ENCODE results near the gene TFDP1. TPM values are rescaled to one million over a fixed set of nuclear protein-coding genes. Genes with fewer than 3 reads are reported as not detected.

The TFDP1 gene, protein sequence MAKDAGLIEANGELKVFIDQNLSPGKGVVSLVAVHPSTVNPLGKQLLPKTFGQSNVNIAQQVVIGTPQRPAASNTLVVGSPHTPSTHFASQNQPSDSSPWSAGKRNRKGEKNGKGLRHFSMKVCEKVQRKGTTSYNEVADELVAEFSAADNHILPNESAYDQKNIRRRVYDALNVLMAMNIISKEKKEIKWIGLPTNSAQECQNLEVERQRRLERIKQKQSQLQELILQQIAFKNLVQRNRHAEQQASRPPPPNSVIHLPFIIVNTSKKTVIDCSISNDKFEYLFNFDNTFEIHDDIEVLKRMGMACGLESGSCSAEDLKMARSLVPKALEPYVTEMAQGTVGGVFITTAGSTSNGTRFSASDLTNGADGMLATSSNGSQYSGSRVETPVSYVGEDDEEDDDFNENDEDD
- total RNA-seq (2022; extraction: Qiagen RNA extraction) = 88.7 to 105 TPM (median 101 TPM) in 5 replicates

DNA sequence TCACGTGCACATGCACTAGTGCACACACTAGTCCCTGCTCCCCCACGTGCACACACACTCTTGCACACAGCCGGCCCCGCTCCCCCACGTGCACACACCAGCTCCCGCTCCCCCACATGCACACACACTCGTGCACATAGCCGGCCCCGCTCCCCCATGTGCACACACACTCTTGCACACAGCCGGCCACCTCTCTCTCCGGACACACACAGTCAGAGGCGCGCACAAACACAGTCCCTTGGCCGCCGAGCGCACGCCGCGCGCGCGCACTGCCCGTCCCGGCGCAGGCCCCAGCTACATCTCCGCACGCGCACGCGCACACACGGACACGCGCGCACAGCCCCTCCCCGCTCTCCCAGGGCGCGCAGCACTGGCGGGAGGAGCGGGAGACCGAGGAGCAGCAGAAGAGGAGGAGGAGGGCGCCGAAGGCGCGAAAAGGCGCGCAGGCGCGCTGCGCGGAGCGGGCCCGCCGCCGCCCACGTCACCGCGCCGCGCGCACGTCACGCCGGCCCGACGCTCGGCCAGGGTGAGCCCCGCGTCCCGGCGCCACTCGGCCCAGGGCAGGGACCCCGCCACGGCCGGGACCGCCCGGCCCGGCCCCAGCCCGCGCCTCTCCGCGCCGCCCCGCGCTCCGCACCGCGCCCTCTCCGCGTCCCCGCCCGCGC, at the start of gene TFDP1:
Gene TFDP1, plus strand, starts transcription at position 549 of the 665 bp plus-strand sequence. CDS start 1,085 bp downstream, outside the sequence.

DNA sequence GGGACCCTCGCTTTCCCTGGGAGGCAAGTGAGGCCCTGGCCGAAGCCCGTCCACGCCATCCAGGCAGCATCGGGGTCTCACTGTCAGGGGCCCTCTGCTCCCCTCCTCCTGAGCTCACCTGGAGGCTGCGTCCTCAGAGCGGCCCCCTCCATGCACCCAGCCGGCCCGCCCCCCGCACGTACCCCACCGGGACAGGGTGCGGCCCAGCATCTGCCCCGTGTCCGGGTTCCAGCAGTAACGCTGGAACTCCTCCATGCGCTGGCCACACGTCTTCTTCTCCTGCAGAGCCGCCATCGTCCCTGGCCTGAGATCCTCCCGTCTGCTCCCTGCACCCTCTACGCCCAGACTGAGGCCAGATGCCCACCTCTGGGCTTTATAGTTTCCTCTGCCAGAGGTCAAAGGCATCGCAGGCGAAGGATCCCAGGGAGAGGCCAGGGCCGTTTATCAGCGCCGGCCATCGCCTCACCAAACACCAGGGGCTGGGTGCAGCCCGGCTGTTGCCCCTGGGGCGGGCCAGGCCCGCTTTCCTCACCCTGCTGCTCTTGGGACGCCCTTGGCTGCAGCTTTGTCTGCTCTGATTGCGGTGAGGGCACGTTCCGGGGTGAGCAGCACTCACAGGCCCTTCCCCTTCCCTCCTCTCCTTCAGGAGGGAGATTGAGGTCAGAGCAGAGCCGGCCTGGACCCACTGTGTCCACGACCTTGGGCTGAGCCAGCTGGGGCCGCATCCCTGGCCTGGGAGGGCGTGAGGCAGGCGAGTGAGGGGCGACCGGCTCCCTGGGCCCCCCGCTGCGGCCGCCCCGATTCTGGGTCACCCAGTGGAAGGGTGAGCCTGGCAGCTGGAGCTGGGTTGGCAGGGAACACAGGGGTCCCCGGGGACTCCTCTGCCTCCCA, 73.5 kb downstream of the TFDP1 start, which contains the start of gene ATP4B:
Gene ATP4B, minus strand, starts transcription at position 348 of the 891 bp plus-strand sequence. Its CDS starts 54 bp downstream, at position 294.

DNA sequence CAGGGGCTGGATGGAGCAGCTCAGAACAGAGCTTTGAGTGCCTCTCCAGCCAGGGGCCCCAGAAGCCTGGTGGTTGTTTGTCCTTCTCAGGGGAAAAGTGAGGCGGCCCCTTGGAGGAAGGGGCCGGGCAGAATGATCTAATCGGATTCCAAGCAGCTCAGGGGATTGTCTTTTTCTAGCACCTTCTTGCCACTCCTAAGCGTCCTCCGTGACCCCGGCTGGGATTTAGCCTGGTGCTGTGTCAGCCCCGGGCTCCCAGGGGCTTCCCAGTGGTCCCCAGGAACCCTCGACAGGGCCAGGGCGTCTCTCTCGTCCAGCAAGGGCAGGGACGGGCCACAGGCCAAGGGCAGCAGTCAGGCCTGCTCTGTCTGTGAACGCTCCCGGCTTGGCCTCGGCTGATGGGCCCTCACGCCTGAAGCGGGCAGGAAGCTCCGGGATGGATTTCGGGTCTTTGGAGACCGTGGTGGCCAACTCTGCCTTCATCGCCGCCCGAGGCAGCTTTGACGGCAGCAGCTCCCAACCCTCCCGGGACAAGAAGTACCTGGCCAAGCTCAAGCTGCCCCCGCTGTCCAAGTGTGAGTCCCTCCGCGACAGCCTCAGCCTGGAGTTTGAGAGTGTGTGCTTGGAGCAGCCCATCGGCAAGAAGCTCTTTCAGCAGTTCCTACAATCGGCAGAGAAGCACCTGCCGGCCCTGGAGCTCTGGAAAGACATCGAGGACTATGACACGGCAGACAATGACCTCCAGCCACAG, 82.6 kb downstream of the TFDP1 start, which contains the start of gene GRK1:
Gene GRK1, plus strand, starts transcription at position 269 of the 751 bp plus-strand sequence. Its CDS starts 168 bp downstream, at position 437.

Other genes starting within 250 kb of the TFDP1 start
- gene GRTP1, start 220.6 kb upstream of the TFDP1 start, total RNA-seq (2022; extraction: Qiagen RNA extraction) = 1.9 to 2.2 TPM (median 2.0 TPM) in 5 replicates
- 14.8 to 17.4 TPM (median 16.5 TPM) in 5 replicates for gene ADPRHL1, start 131.3 kb upstream of the TFDP1 start, total RNA-seq (2022; extraction: Qiagen RNA extraction)
- gene DCUN1D2, start 94.0 kb upstream of the TFDP1 start, total RNA-seq (2022; extraction: Qiagen RNA extraction) = 7.2 to 10.7 TPM (median 10.4 TPM) in 5 replicates
- not detected in 5 replicates for gene ATP4B, start 73.4 kb downstream of the TFDP1 start, total RNA-seq (2022; extraction: Qiagen RNA extraction)
- gene GRK1, start 82.5 kb downstream of the TFDP1 start, total RNA-seq (2022; extraction: Qiagen RNA extraction) = 0.03 TPM in 1 of 5 replicates, not detected in the others
- 0.87 to 1.3 TPM (median 0.93 TPM) in 5 replicates for gene TMEM255B, start 174.5 kb downstream of the TFDP1 start, total RNA-seq (2022; extraction: Qiagen RNA extraction)